Dermis microvascular lymphatic vessel endothelial cell (primary cell): ENCODE measurements around the gene CRISP3. TPM values are rescaled to one million over a fixed set of nuclear protein-coding genes. Genes with fewer than 3 reads are reported as not detected.
"Not testable (repeated sequence)": the region's sequence is repeated elsewhere in the genome, so short reads cannot be mapped to it uniquely, and the experiment has no call there.

ENCODE experiments used
- DNase-seq, 2 donors: peaks; one replicate each; pipeline versions ENCODE4 v3.0.0 to v3.0.0-alpha.2; 2010; ENCODE audit warnings: low read depth in 2 of 2
- total RNA-seq: library from RNA; depleted of rRNA; stranded (reverse); fragments of >200 nt; gene quantifications from 2 replicates; pipeline ENCODE4 v1.2.1, GENCODE V29; 2014

CRISP3 gene, protein sequence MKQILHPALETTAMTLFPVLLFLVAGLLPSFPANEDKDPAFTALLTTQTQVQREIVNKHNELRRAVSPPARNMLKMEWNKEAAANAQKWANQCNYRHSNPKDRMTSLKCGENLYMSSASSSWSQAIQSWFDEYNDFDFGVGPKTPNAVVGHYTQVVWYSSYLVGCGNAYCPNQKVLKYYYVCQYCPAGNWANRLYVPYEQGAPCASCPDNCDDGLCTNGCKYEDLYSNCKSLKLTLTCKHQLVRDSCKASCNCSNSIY
- total RNA-seq, result not detected in 2 replicates

DNA sequence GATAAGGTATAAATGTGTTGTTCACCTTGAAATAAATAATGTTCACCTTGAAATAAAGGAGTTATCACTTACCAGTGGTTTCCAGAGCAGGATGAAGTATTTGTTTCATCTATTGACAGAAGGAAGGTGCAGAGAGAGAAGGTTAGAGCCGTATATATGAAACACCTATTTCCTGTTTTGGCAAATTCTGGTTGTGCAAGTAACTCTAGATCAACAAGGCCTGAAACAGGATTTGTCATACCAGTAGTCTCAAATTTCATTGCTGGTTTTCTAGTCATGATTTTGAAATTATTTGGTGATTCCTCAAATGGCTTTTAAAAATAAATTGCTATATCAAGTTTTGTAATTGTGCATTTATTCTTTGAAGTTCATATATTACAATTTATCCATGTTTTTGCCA is at the start of gene CRISP3:
Gene CRISP3 (minus strand): TSS at position 130 of the 400 bp plus-strand sequence. CDS start 21 bp downstream, at position 109.
- DNase-seq, result no peak

DNA sequence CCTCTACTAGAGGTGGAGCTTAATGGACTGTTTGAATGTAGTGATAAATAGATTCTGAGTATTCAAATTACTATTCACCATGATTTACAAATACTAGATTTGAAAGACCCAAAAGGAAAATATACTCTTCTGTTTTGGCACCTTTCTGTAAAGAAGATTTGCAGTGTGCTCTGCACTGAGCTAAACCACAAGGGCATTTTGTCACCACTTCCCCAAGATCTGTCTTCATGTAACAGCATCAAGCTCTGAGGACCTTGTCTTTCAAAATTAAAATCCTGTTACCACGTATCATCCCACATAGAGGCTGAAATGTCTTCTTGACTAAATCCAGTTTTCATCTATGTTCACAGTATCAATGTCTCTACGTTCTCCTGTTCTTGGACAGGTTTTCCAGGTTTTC is 46.2 kb upstream of the CRISP3 start:
- DNase-seq, result no peak

DNA sequence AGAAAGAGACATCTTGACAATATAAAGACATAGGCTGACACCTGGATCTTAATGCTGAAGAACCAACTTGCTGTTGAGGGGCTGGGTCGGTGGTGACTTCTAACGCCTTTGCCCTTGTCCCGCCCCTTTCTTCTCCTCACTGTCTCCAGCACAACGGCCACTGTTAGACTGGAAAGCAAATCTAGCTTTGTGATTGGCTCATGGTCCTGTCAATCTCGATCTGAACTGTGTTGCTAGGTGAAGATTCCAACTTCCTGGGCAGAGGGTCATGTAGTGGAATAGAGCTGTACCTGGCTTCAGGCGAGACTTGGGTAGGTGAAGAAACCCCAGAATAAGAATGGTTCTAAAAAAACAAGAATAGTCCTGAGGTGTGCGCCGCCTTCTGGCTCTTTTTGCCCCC is 43.0 kb upstream of the CRISP3 start, which contains the start of gene PGK2:
Gene PGK2 (minus strand): TSS at position 110 of the 400 bp plus-strand sequence. CDS start 98 bp downstream, at position 12.
- DNase-seq, result no peak

DNA sequence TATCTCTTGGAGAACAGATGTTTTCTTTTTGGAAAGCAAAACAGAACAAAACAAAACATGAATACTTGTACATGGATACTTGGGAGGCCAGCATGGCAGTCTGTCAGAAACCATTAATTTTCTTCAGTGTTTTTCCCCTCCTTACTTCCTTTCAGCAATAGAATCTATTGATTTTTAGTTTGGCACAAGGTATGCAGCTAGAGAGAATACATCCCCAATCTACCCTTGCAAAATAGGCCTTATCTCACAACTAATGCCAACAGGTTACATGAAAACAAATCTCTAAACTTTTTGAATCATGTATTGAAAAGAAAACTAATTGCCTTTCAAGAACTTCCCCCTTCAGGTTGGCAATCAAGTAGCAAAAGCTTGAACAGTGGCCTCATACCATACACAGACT is 40.1 kb upstream of the CRISP3 start:
- DNase-seq, result no peak

DNA sequence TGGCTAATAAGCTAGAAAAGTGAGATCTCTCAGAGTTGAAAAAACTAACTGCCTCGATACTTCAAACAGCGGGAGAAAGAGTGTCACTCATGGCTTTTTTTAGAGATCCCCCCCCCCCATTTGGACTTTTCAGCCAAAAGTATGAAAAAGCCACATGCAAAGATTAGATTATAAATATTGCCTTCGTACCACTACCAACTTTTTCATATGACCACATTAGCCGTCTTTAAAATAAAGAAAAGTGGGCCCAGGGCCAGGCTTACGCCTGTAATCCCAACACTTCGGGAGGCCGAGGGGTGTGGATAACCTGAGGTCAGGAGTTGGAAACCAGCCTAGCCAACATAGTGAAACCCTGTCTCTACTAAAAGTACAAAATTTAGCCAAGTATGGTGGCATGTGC is 38.5 kb upstream of the CRISP3 start:
- no peak for DNase-seq

DNA sequence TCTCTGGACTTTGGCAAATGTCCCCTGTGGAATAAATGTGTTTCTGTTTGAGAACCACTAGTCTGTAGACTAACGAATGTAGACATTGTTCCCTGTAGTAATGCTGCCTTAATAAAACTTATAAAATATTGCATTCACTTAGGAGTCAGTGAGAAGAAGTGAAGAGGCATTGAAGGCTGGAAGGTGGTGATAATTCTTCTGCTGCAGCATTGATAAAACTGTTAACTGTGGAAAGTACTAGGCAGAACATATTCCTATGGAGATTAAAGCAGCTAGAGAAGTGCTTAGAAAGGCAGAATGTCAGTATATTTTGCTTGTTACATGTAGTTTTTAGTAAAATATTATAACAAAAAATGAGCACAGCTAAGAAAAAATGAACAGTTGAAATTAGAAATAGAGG is 38.1 kb upstream of the CRISP3 start:
- no peak for DNase-seq

DNA sequence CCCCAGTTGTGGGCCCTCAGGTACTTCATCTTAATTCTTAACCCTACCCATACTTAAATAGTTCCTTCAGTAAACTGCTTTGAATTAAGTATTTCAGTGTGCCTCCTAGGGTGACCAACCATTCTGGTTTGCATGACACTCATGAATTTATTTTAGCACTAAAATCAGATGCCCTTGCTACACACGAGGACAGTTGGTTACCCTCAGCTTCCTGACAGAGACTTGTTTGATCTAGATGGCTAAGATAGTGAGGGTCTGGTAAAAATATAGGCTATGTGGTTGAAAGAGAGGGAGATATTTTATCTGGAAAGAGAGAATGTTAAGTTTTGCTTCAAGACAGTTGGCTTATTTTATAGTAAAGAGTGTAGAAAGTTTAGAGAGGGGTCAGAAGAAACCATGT is 32.3 kb upstream of the CRISP3 start:
- DNase-seq, result no peak

DNA sequence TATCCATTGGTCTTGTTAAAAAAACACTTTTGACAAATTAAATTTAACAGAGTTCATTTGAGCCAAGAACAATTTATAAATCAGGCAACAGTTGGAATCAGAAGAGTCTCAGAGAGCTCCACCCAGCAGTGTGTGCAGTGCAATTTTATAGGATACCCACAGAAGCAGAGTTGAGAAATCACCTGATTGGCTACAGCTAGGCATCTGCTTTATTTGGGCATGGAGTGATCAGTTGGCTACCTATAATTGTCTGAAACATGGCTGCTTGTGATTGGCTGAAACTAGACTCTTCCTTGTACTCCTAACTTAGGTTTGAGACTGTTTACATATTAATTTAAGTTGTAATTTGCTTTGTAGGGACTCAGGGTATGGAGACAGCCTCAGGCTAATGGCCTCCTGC is 30.9 kb upstream of the CRISP3 start:
- no peak for DNase-seq

DNA sequence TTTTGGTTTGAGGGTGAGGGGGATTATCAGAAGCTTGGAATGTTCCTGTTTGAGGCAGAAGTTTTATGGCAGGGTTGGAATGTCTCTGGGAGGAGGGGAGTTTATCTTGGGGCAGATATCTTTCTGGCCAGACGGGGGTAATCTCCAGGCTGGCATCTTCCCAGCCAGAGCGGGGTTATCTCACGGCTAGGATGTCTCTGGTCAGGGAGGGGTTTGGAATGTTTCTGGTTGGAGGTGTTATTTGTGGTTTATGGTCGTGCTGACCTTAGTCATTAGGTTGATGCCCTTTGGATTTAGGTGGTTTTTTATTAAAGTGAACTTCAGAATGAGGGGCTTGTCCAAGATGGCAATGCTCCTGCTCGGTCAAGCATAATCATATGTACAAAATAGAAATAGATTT is 28.1 kb upstream of the CRISP3 start:
- no peak for DNase-seq

DNA sequence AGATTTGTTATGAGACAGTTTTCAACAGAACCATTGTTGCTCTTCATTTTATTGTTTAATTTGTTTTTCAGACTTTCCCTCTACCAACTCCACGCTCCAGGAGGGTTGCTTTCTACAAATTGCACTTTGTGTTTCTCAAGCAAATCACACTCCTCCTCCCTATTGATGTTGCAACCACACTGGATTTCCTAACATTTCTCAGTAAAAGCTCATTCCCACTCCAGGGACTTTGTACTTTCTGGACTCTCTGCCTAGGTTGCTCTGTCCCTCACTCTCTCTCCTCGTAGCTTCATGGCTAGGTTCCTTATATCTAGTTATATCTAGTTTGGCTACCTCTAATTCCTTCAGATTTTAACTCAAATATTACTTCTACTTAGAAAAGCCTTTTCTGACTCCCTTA is 22.6 kb upstream of the CRISP3 start:
- DNase-seq, result no peak

DNA sequence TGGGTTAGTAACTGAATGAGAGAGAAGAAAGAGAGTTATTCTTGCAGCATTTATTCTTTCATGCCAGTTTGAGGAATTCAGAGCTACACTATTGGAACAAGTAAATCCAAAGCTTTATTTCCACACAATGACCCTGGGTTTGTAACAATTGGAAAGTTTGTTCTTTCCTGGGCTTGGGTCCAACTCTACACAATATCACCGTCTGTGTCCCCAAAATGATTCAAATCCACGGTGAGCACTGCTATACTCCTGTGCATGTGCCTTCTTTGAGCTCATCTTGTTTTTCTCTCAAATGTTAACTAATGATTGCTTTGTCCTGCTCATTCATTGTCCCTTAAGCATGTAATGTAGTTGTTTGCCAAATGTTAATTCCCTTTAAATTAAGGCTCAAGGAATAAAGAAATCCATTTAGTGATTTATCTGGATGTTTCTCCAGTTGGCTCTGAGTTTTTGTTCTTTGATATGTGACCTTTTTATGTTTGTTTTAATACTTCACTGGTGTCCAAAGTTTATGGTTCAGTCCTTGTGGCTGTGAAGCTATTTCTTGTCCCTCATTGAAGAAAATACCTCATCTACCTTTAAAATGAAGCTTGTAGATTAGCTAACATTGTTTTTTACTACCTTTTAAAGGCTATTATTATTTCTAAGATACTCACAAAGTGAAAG is 20.5 kb upstream of the CRISP3 start:
- DNase-seq, result no peak

DNA sequence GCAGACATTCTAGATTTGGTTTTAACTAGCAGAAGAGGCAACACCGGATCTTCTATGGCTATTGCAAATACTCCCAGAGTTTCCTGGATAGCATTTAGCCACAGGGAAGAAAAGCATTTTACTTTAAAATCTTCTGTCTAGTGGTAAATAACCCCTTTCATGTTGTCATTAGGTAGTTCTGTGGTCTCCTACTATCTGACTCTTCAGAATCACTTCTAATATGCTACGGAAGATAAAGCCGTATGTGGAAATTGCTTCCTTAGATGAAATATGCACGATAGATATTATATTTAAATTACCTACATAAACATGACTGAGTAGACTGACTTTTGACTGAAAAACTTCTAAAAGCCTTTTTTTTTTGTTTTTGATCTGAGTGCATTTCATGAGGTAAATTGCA is 759 bp downstream of the CRISP3 start:
- DNase-seq, result no peak

DNA sequence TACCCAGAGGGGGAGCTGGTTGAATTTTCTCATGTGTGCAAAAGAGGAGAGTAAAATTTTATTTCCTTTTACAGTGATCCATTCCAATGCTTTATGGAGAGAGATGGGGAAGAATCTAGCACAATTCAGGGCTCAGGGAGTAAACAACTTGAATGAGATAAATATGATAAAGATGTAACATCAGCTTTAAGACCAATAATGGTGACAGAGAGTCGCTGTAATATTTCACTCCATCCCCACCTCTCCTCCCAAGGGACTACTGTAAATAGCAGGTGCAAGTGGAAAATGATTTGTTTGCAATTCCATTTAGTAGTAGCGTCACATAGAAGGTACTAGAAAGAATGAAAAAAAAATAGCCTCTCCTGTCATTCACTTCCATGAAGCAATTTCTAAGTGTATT is 4.8 kb downstream of the CRISP3 start:
- DNase-seq, result no peak

DNA sequence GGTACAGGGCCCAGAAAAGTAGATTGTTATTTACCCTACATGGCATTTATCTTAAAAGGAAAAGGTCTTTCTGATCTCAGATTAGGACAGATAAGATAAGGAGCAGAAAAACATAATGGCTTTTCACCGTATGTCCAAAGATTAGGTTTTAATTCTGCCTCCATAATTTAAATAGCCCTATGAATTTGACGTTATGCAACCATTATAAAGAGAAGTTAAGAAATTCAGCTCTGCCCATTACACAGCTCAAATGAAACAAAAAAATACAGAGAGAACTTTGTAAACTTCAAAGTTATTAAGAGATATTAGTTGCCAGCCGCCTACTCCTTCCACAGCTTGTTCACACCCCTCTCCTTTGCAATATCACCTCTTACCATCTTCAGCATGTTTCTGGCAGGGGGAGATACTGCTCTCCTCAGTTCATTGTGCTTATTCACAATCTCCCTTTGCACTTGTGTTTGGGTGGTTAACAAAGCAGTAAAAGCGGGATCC is 8.1 kb downstream of the CRISP3 start:
- DNase-seq, result no peak

DNA sequence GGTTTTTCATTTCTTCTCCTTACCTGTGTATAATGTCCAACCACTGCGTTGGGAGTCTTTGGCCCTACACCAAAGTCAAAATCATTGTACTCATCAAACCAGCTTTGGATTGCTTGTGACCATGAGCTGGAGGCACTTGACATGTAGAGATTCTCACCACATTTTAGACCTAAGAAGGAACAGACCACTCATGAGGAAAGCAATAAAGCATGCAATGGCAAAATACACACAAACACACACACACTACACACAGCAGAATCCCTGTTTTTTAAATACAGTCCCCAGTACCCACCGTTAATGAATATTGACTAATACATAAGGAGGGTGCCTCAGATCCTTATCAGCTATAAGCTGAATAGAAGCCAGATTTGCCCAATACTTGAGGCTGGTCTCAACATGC is 10.5 kb downstream of the CRISP3 start:
- DNase-seq, result no peak

DNA sequence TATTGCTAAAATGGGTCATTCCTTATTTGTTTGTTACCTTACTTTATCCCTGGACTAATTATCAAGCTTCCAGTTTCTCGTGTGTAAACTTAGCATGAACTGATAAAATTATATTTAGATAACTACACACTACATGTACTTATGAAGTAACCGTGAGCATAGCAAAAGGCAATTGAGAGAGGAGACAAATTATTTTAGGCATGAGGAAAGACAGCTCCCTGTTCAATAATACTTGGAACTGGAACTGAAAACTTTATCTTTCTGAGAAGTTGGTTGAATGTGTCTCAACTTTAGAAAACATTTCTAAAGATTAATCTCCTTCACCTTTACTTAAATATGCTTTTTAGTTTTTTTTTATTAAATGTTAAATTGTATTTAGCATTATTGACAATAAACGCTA is 11.4 kb downstream of the CRISP3 start:
- no peak for DNase-seq

DNA sequence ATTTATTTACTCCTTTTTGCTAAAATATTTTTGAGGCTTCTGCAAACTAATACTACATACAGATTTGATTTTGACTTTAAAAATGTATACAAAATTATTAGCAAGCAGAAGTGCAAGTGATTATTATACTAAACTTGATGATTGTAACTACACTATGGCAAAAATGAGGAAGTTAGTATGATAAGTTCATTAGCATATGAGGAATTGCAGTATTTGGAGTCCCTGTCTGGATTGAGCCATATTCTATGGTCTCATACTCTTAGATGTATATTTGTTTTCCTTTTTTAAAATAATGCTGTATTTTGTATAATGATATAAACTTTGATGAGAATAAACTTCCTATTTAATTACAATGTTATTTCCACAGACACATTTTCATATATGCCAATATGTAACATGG is 13.9 kb downstream of the CRISP3 start:
- DNase-seq, result no peak

DNA sequence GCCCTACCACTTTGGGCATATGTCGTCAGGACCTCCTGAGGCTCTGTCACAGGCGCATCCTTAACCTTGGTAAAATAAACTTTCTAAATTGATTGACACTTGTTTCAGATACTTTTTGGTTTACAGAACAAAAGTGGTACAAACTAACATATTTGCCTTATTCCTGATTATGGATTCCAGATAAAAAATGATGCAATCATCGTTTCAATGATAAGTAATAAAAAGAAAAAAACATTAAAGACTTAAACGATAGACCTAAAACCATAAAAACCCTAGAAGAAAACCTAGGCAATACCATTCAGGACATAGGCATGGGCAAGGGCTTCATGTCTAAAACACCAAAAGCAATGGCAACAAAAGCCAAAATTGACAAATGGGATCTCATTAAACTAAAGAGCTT is 20.3 kb downstream of the CRISP3 start:
- DNase-seq, result not testable (repeated sequence)

DNA sequence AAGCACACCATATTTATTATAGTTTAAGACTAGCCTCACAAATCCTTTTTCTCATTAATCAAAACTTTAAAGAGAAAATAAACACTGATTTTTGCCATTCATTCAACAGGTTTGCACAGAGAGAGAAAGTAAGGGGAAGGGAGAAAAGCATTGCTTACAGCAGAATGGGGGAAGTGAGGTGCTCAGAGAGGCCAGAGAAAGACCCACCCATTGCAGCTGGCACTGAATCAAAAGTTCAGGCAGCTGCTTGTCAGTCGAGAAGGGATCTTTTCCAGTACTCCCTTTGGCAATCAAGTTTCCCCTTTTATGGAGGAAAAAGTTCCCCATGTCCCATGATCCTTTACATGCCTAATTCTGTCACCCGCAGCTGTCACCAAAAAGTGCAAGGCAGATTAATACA is 22.9 kb downstream of the CRISP3 start:
- no peak for DNase-seq

DNA sequence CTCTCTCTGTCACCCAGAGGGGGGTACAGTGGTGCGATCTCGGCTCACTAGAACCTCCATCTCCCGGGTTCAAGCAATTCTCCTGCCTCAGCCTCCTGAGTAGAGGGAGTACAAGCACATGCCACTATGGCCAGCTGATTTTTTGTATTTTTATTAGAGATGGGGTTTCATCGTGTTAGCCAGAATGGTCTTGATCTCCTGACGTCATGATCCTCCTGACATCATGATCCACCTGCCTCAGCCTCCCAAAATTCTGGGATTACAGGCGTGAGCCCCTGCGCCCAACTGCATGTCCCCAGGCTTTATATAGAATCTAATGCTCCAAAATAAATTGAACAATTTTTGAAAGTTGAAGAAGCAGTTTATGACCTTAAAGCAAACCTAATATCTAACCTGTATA is 23.8 kb downstream of the CRISP3 start:
- no peak for DNase-seq

DNA sequence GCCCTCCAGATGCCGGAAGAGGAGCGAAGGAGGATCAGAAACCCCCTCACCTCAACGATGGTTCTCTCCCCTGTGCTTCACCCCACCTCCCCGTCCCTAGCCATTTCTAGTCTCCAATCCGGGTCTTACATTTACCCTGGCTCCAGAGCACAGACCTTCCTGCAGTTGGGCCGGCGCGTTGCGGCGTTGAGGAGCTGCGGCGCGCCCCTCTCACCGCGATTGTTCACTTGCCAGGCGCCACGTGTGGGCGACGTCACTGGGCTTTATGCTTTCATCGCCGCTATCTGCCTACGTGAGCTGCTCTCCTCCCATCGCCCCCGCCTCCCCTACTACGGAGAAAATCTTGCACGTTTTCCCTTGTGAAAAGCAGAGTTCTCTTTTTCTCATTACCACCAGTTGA is 30.8 kb downstream of the CRISP3 start, which contains the start of gene CRISP2:
Gene CRISP2 (minus strand): TSS at position 198 of the 400 bp plus-strand sequence. CDS start 4,347 bp downstream, outside the sequence.
- DNase-seq, result no peak

DNA sequence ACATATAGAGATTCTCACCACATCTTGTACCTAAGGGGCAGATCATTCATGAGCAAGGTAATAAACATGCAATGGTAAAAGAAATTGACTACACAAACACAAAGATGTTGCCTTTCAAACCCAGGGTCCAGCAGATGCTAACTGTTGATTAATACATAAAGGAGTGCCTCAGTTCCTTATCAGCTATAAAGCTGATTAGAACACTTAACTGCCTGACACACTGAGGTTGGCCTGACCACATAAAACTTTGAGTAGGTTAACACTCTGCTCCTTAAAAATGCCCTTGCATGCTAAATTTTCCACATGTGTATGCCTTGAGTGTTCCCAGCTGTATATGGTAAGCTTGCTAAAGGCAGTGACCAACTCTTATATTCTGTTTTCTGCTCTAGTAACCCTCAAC is 45.7 kb downstream of the CRISP3 start:
- DNase-seq, result no peak

DNA sequence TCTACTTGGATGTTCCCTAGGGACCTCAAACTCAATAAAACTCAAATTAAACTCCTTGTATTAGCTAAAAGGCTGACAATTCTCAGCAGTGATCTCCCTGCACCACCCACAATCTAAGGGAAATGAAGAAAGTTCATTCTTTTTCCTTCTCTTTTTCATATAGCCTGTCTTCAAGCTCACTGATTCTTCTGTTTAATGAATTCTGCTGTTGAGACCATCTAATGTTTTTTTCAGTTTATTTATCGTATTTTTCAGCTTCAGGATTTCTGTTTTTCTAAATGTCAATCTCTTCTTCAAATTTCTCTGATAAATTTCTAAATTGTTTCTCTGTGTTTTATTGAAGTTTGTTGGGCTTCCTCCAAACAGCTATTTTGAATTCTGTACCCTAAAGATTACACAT is 50.7 kb downstream of the CRISP3 start:
- DNase-seq, result no peak
